Karpas-422 (cell line): ENCODE measurements around the gene ZSCAN20. TPM values are rescaled to one million over a fixed set of nuclear protein-coding genes. Genes with fewer than 3 reads are reported as not detected.

ENCODE experiments used
- DNase-seq: peaks from one replicate; pipeline ENCODE4 v3.0.0-alpha.2; 2015
- H2AFZ ChIP-seq: fragments of 200-600 bp; sonication (generic); 2 replicates; pipeline ENCODE4 v1.6.1; 2014; ENCODE audit warnings: antibody characterized with exemption, low read length, mixed read lengths
- H3K27ac ChIP-seq: fragments of 200-600 bp; sonication (generic); 2 replicates; pipeline ENCODE4 v1.5.1; 2014; ENCODE audit warnings: mild to moderate bottlenecking, low read length, moderate library complexity
- H3K27me3 ChIP-seq: fragments of 200-600 bp; sonication (generic); 2 replicates; pipeline ENCODE4 v1.6.1; 2014; ENCODE audit warnings: low read length, mixed read lengths
- H3K36me3 ChIP-seq: fragments of 200-600 bp; sonication (generic); 2 replicates; pipeline ENCODE4 v1.6.1; 2014; ENCODE audit warnings: low read length, mixed read lengths; ENCODE audit not compliant: insufficient read depth
- H3K4me1 ChIP-seq: fragments of 200-600 bp; sonication (generic); 2 replicates; pipeline ENCODE4 v1.6.1; 2014; ENCODE audit warnings: mild to moderate bottlenecking, low read length, mixed read lengths
- H3K4me2 ChIP-seq: fragments of 200-600 bp; sonication (generic); 2 replicates; pipeline ENCODE4 v1.6.1; 2014; ENCODE audit warnings: low read length, low read depth, mild to moderate bottlenecking; ENCODE audit not compliant: poor library complexity, severe bottlenecking
- H3K4me3 ChIP-seq: fragments of 200-600 bp; sonication (generic); 2 replicates; pipeline ENCODE4 v1.5.1; 2014; ENCODE audit warnings: mild to moderate bottlenecking, antibody characterized with exemption, low read length, mixed read lengths
- H3K79me2 ChIP-seq: fragments of 200-600 bp; sonication (generic); 2 replicates; pipeline ENCODE4 v1.6.1; 2014; ENCODE audit warnings: mild to moderate bottlenecking, low read length, mixed read lengths
- H3K9ac ChIP-seq: fragments of 200-600 bp; sonication (generic); 2 replicates; pipeline ENCODE4 v1.6.0; 2014; ENCODE audit warnings: low read length
- H3K9me2 ChIP-seq: fragments of 200-600 bp; sonication (generic), shearing (Covaris generic); replicated peaks from 2 replicates; pipeline ENCODE4 v1.6.0; 2014; ENCODE audit warnings: mild to moderate bottlenecking, low read length, moderate library complexity; ENCODE audit not compliant: insufficient read depth
- H3K9me3 ChIP-seq: fragments of 300-700, 200-600 bp; sonication (generic); 2 replicates; pipeline ENCODE4 v1.6.1; 2014; ENCODE audit warnings: low read length, mixed read lengths
- H4K20me1 ChIP-seq: fragments of 200-600 bp; sonication (generic); 2 replicates; pipeline ENCODE4 v1.6.1; 2014; ENCODE audit warnings: mild to moderate bottlenecking, antibody characterized with exemption, low read length, low read depth; ENCODE audit not compliant: insufficient read depth
- total RNA-seq: library from RNA; depleted of rRNA; stranded (reverse); fragments of >200 nt; shearing (Covaris generic); gene quantifications from 2 replicates; pipeline ENCODE4 v1.2.3, GENCODE V29; 2014; ENCODE audit warnings: low replicate concordance

ZSCAN20 gene
- total RNA-seq, 1 experiment from 2014 or later: 5.0 TPM

DNA sequence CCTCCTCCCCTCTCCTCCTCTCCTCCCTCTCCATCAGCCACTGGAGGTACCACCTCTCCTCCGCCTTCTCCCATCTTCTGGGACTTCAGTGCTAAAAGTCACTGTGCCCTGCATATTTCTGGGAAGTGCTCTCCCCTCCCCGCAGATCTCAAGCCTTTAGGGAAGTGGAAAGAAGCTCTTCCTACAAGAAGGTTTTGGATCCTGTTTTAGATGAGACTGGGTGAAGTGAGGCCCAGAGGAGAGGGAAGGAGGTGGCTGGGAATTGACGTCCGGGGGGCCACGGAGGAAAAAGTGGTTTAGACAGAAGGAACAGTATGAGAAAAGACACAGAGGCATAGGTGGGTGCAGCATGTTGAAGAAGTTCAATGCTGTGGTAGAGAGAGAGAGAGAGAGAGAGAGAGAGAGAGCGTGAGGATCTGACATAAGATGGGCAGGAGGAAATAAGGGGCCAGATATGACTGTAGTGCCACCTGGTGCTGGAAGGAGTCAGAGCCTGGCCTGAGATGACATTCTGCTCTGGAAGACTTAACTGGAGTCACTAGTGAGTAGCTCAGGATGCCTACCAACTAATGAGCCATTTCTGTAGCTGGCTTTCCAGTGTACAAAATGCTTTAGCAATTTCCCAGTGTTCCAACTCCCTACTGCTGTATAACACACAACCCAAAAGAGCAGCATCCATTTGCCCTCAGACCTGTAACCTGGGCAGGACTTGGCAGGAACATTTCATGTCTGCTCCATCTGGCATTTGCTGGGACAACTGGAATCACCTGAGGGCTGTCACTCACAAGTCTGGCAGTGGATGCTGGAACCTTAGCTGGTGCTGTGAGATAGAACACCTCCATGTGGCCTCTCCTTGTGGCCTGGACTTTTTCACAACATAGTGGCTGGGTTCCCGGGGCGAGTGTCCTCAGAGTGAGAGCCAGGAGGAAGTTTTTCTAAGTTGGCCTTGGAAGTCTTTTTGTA is 16.6 kb upstream of the ZSCAN20 start:
- Histone ChIP-seq H3K9me2 (no peaks in the 10 kb centered on the region), H3K4me2 (peak overlapping the region; percentile 27), H3K27ac (no peak overlapping the region), H3K36me3 (no peaks in the 10 kb centered on the region), H3K4me3 (no peak overlapping the region), H3K79me2 (no peaks in the 10 kb centered on the region), H3K9ac (no peak overlapping the region), H3K4me1 (peaks cover 28% of the 10 kb centered on the region), H3K27me3 (no peaks in the 10 kb centered on the region), H4K20me1 (no peaks in the 10 kb centered on the region), H2AFZ (peak overlapping the region; percentile 48; the same call in 1 of the 2 replicates), H3K9me3 (no peaks in the 10 kb centered on the region)
- DNase-seq: peak; percentile 90

GRCh38 chr1:33456502-33456886 is 16.0 kb upstream of the ZSCAN20 start:
- Histone ChIP-seq H3K4me3 (no peak overlapping the region), H3K4me1 (peaks cover 31% of the 10 kb centered on the region), H2AFZ (no peak overlapping the region), H3K9me2 (no peaks in the 10 kb centered on the region), H3K4me2 (no peak overlapping the region), H3K79me2 (no peaks in the 10 kb centered on the region), H3K9me3 (no peaks in the 10 kb centered on the region), H4K20me1 (no peaks in the 10 kb centered on the region), H3K27me3 (no peaks in the 10 kb centered on the region), H3K9ac (no peak overlapping the region), H3K36me3 (no peaks in the 10 kb centered on the region), H3K27ac (no peak overlapping the region)
- no peak for DNase-seq

DNA sequence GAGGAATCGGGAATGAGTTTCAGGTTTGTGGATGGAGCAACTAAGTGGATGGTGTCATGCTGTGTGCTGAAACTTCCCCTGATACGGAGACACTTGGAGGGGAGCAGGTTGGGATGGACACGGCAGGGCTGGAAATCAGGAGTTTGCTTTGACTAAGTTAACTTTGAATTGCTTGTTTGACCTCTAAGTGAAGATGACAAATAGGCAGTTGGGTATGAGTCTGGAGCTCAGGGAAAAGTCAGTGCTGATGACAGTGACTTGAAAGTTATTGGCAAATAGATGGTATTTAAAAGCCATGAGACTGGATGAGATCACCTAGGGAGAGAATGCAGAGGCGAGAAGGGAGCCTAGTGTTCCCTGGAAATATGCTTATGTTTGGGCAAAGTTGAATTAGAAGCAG is 12.8 kb upstream of the ZSCAN20 start:
- Histone ChIP-seq H3K27me3 (no peaks in the 10 kb centered on the region), H3K4me1 (peaks cover 50% of the 10 kb centered on the region), H3K27ac (no peak overlapping the region), H4K20me1 (no peaks in the 10 kb centered on the region), H3K9me3 (no peaks in the 10 kb centered on the region), H3K4me2 (peak overlapping the region; percentile 77), H3K4me3 (0 out of 2 replicates have a peak overlapping the region, but pooled peaks have one; percentile 58), H3K36me3 (no peaks in the 10 kb centered on the region), H3K9me2 (no peaks in the 10 kb centered on the region), H3K79me2 (no peaks in the 10 kb centered on the region), H3K9ac (no peak overlapping the region), H2AFZ (no peak overlapping the region)
- no peak for DNase-seq

GRCh38 chr1:33460144-33460543 is 12.3 kb upstream of the ZSCAN20 start:
- H2AFZ ChIP-seq: peak overlapping the region; percentile 13; the same call in 1 of the 2 replicates
- H3K4me3 ChIP-seq: peak overlapping the region; percentile 58
- peaks cover 50% of the 10 kb centered on the region for H3K4me1 ChIP-seq
- no peaks in the 10 kb centered on the region for H4K20me1 ChIP-seq
- peak overlapping the region; percentile 77 for H3K4me2 ChIP-seq
- H3K9me2 ChIP-seq: no peaks in the 10 kb centered on the region
- H3K36me3 ChIP-seq: no peaks in the 10 kb centered on the region
- DNase-seq: peak; percentile 52
- no peaks in the 10 kb centered on the region for H3K79me2 ChIP-seq
- peak overlapping the region; percentile 81 for H3K27ac ChIP-seq
- H3K9ac ChIP-seq: peak overlapping the region; percentile 62
- H3K27me3 ChIP-seq: no peaks in the 10 kb centered on the region
- no peaks in the 10 kb centered on the region for H3K9me3 ChIP-seq

DNA sequence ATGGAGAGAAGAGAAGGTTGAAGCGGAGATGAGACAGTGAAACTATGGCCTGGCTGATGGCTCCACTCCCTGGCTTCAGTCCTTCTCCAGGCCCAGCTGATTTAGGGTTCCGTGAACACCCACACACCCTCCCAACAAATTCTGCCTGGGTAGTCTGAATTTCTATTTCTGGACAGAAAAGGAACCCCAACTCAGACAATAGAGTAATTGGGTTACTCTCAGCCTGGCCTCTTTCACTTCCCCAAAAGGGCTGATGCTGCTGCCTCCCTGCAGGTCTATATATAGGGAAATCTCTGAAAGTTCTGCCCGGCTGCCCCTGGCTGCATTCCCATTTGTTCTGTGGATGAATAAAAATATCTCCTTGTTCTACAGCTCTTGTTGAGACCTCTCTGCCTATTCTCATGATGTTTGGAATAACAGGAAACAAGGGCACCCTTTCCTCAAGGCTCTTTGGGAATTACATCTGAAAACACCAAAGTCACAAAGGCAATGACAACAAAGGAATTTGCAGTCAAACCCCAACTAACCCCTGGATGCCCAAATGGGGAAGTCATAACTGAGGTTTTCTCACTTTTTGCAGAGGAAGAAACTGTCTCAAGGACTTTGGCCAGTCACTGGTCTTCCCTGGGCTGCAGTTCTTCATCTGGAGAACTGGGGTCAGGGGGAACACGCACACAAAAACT is 11.4 kb upstream of the ZSCAN20 start:
- peak; percentile 88 for DNase-seq
- Histone ChIP-seq H3K4me2 (peak overlapping the region; percentile 77), H4K20me1 (no peaks in the 10 kb centered on the region), H3K9me2 (no peaks in the 10 kb centered on the region), H3K4me1 (peaks cover 46% of the 10 kb centered on the region), H3K9ac (peak overlapping the region; percentile 62), H3K36me3 (no peaks in the 10 kb centered on the region), H3K79me2 (no peaks in the 10 kb centered on the region), H3K9me3 (no peaks in the 10 kb centered on the region), H3K27ac (peak overlapping the region; percentile 81), H3K27me3 (no peaks in the 10 kb centered on the region), H3K4me3 (peak overlapping the region; percentile 58), H2AFZ (no peak overlapping the region)

DNA sequence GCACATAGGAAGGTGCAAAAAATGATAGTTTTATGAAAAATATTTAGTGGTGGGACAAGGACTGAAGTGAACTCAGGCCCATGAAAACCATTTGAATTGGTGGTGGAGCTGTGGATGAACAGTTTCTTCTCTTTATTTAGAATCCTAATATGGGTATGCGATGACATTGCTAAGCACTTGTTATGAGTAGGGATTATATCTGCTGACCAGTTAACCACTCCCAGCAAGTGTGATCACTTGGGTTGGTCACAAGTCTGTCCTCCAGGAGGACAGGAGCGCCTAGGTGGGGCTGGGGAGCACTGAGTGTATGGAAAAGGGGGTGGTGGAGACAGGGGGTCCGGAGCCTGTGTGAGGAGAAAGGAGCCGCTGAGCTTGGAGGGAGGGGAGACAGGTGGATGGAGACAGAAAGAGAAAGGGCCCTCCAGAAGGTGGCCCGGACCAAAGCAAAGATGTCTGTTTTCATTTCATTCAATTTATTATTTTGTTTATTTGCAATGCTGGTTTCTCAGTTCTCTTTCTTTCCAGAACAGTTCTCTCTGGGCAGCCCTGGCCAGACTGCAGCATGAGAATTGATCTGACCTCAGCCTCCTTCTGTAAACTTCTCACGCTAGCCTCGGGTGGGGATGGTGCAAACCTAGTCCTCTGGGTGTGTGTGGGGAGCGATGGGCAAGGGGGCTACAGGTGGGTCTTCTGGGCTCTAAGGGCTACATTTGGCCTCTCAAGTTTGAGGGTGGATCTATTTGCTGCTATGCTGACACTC is 9.9 kb upstream of the ZSCAN20 start:
- Histone ChIP-seq H3K9ac (no peak overlapping the region), H3K4me2 (no peak overlapping the region), H3K4me3 (no peak overlapping the region), H2AFZ (no peak overlapping the region), H4K20me1 (no peaks in the 10 kb centered on the region), H3K9me2 (no peaks in the 10 kb centered on the region), H3K79me2 (no peaks in the 10 kb centered on the region), H3K27ac (no peak overlapping the region), H3K27me3 (no peaks in the 10 kb centered on the region), H3K4me1 (peaks cover 46% of the 10 kb centered on the region), H3K36me3 (no peaks in the 10 kb centered on the region), H3K9me3 (no peaks in the 10 kb centered on the region)
- no peak for DNase-seq

- Histone ChIP-seq H3K27ac (no peak overlapping the region), H3K9me2 (no peaks in the 10 kb centered on the region), H3K4me3 (no peak overlapping the region), H3K27me3 (no peaks in the 10 kb centered on the region), H3K9me3 (no peaks in the 10 kb centered on the region), H3K4me1 (peaks cover 45% of the 10 kb centered on the region), H3K36me3 (no peaks in the 10 kb centered on the region), H4K20me1 (no peaks in the 10 kb centered on the region), H3K9ac (no peak overlapping the region), H3K4me2 (no peak overlapping the region), H3K79me2 (no peaks in the 10 kb centered on the region), H2AFZ (no peak overlapping the region)
- DNase-seq: no peak
Observed at GRCh38 chr1:33464552-33464951, 7.9 kb upstream of the ZSCAN20 start.

GRCh38 chr1:33465316-33465715 is 7.1 kb upstream of the ZSCAN20 start:
- Histone ChIP-seq H3K36me3 (no peaks in the 10 kb centered on the region), H4K20me1 (no peaks in the 10 kb centered on the region), H3K27ac (no peak overlapping the region), H3K9me2 (no peaks in the 10 kb centered on the region), H3K4me3 (no peak overlapping the region), H3K9me3 (no peaks in the 10 kb centered on the region), H2AFZ (no peak overlapping the region), H3K27me3 (no peaks in the 10 kb centered on the region), H3K9ac (no peak overlapping the region), H3K4me1 (peaks cover 45% of the 10 kb centered on the region), H3K79me2 (no peaks in the 10 kb centered on the region), H3K4me2 (no peak overlapping the region)
- no peak for DNase-seq
